HepG2 (cell line): ENCODE data around the gene ADGRB3.

Experiments used
- BRCA1 ChIP-seq: sonication (generic); formaldehyde crosslinking; IDR thresholded peaks from 2 replicates; pipeline ENCODE4 v1.4.0; 2020; ENCODE audit warnings: missing genetic modification reagents
- GABPA ChIP-seq, 2 experiments: IDR thresholded peaks; 2 replicates each; pipeline ENCODE4 v1.6.1; 2011 to 2016; ENCODE audit warnings: low read depth in 2 of 2, low read length in 1 of 2, missing biosample characterization in 1 of 2, missing genetic modification characterization in 1 of 2
- JUNB ChIP-seq: sonication (generic); formaldehyde crosslinking; IDR thresholded peaks from 2 replicates; pipeline ENCODE4 v1.8.0; 2022; ENCODE audit warnings: missing genetic modification reagents, mild to moderate bottlenecking, borderline replicate concordance
- KDM1A ChIP-seq: IDR thresholded peaks from 2 replicates; pipeline ENCODE4 v1.6.1; 2016; ENCODE audit warnings: missing compliant biosample characterization
- MAFK ChIP-seq, 2 experiments: IDR thresholded peaks in 1 of 2; conservative IDR thresholded peaks in 1 of 2; 2 replicates each; pipeline ENCODE4 v1.6.1; 2011; ENCODE audit warnings: improper control_type of control experiment in 2 of 2, low read length in 2 of 2
- MXI1 ChIP-seq: IDR thresholded peaks from 3 replicates; pipeline ENCODE4 v1.6.1; 2012; ENCODE audit warnings: low read depth, low read length, inconsistent platforms, borderline replicate concordance
- POLR2AphosphoS5 ChIP-seq: IDR thresholded peaks from 2 replicates; pipeline ENCODE4 v1.6.1; 2012; ENCODE audit warnings: low read depth, low read length
- TSC22D2 ChIP-seq: sonication (generic); formaldehyde crosslinking; IDR thresholded peaks from 2 replicates; pipeline ENCODE4 v1.5.1; 2020; ENCODE audit warnings: missing genetic modification reagents, mild to moderate bottlenecking, borderline replicate concordance
- ZFP62 ChIP-seq: sonication (generic); formaldehyde crosslinking; IDR thresholded peaks from 2 replicates; pipeline ENCODE4 v1.4.0; 2020; ENCODE audit warnings: missing genetic modification reagents
- ZNF468 ChIP-seq: sonication (generic); formaldehyde crosslinking; IDR thresholded peaks from 2 replicates; pipeline ENCODE4 v1.8.0; 2022; ENCODE audit warnings: mild to moderate bottlenecking, moderate library complexity, missing genetic modification reagents
- ZNF883 ChIP-seq: sonication (generic); formaldehyde crosslinking; IDR thresholded peaks from 2 replicates; pipeline ENCODE4 v1.5.1; 2020; ENCODE audit warnings: mild to moderate bottlenecking, missing genetic modification reagents; ENCODE audit errors: not compliant biosample characterization
- TF ChIP-seq, protein P1 (sequence below): sonication (generic); formaldehyde crosslinking; IDR thresholded peaks from 2 replicates; pipeline ENCODE4 v1.5.0; 2020; ENCODE audit warnings: mild to moderate bottlenecking, missing genetic modification reagents, moderate library complexity
- TF ChIP-seq, protein P2 (sequence below): sonication (generic); formaldehyde crosslinking; IDR thresholded peaks from 2 replicates; pipeline ENCODE4 v1.8.1; 2023; ENCODE audit warnings: missing genetic modification reagents, mild to moderate bottlenecking, borderline replicate concordance

DNA sequence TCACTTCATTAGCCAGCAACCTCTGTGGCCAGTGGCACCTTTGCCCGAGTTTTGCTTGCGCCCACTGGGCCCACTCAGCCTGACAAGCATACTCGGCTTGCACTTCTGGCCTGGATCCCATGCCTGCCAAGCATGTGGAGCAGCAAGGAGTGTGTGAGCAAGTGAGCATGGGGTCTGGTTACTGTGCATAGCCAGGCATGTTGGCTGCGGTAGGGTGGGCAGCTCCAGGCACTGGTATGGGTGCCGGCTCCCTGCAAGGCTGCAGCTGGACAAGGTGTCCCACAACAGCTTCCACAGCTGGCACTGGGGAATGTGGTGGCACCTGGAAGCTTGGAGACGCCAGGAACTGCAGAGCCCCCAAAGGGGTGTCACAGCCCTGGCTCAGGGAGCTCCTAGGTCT is 510.0 kb downstream of the ADGRB3 start:
- TF ChIP-seq MXI1: no peak
- no peak for TF ChIP-seq ZFP62 (CRISPR knock-in tag)
- TF ChIP-seq POLR2AphosphoS5: no peak
- no peak for TF ChIP-seq ZNF883 (CRISPR knock-in tag)
- TF ChIP-seq, protein P1, sequence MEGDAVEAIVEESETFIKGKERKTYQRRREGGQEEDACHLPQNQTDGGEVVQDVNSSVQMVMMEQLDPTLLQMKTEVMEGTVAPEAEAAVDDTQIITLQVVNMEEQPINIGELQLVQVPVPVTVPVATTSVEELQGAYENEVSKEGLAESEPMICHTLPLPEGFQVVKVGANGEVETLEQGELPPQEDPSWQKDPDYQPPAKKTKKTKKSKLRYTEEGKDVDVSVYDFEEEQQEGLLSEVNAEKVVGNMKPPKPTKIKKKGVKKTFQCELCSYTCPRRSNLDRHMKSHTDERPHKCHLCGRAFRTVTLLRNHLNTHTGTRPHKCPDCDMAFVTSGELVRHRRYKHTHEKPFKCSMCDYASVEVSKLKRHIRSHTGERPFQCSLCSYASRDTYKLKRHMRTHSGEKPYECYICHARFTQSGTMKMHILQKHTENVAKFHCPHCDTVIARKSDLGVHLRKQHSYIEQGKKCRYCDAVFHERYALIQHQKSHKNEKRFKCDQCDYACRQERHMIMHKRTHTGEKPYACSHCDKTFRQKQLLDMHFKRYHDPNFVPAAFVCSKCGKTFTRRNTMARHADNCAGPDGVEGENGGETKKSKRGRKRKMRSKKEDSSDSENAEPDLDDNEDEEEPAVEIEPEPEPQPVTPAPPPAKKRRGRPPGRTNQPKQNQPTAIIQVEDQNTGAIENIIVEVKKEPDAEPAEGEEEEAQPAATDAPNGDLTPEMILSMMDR (CRISPR knock-in tag): no peak
- no peak for TF ChIP-seq TSC22D2 (CRISPR knock-in tag)
- no peak for TF ChIP-seq GABPA (IDR thresholded peaks at IDR 0.05; ENCODE audit: low read depth, low read length)
- TF ChIP-seq GABPA (CRISPR knock-in tag; IDR thresholded peaks at IDR 0.05; ENCODE audit: low read depth): no peak
- TF ChIP-seq ZNF468 (CRISPR knock-in tag): no peak
- TF ChIP-seq, protein P2, sequence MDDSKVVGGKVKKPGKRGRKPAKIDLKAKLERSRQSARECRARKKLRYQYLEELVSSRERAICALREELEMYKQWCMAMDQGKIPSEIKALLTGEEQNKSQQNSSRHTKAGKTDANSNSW (CRISPR knock-in tag): no peak
- no peak for TF ChIP-seq KDM1A (CRISPR knock-in tag)
- no peak for TF ChIP-seq JUNB (CRISPR knock-in tag)
- TF ChIP-seq MAFK (conservative IDR thresholded peaks at IDR 0.05 in 1 of 2, IDR thresholded peaks at IDR 0.05 in 1 of 2; ENCODE audit: low read length in 2 of 2): no peak
- no peak for TF ChIP-seq BRCA1 (CRISPR knock-in tag)
